CD4-positive, alpha-beta T cell treated with Interleukin-10 for 1 hour (primary cell): ENCODE measurements around the gene EXOG.

Source experiments
- DNase-seq: peaks from one replicate; pipeline ENCODE4 v3.0.0-alpha.2; 2020

The EXOG gene

DNA sequence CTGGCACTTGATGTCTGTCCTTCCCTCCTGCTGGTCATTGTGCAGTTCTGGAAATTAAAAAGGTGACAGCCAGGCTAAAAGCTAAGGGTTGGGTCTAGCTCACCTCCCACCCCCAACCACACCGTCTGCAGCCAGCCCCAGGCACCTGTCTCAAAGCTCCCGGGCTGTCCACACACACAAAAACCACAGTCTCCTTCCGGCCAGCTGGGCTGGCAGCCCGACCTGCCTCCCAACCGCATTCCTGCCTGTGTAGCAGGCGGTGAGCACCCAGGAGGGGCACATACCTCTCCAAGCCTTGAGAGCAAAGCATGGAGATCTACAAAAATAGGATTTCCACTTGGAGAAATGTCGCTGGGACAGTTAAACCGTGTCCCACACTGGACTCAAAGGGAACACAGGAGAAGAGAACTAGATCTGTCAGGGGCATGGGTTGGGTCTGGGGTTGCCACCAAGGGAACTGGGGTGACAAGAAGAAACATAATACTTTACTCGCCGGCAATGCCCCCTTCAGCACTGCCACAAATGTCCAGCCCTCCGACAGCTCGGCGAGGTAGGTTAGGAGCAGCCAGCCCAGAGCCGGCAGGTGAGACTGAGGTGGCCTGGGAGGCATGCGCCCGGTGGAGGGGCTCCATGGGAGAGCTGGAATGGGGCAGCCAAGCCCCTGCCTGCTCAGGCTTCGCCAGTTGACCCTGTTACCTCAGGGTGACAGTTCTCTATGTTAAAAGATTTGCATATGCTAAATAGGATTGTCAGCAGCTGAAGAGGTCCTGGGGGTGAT is 52.2 kb downstream of the EXOG start:
- DNase-seq: no peak

DNA sequence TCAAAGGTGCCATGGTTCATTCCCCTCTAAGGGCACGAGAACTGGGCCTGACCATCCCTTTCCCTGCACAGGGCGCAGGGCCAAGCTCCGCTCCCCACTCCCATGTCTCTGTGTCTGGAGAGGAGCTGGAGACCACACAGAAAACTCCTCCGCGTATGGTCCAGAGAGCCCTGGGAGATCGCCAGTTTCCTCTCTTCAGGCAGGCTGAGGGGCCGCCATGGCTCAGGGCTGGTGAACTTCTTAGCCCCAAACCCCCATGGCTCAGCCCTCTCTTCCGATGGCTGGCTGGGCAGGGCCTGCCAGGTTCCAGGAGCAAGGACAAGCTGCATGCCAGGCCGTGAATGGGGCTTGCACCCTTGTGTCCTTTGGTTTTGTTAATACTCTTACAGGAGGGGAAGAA is 52.9 kb downstream of the EXOG start:
- no peak for DNase-seq

DNA sequence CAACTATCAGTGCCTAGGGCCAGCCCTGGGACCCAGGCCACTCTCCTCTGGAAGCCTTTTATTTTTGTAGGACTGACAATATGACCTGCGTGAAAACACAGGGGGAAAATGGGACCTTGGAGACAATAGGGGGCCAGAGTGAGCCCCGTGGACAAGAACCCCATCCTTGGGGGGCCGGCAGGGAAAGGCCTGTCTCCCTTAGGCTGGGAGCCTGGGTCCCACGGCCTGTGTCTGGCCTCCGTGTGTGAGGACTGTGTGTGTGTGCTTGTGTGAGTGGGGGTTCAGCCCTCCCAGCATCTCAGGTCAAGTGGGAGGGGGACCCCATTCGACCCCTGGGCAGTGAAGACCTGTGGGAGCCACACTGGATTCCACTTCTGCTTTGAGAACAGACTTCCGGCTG is 53.3 kb downstream of the EXOG start:
- no peak for DNase-seq

DNA sequence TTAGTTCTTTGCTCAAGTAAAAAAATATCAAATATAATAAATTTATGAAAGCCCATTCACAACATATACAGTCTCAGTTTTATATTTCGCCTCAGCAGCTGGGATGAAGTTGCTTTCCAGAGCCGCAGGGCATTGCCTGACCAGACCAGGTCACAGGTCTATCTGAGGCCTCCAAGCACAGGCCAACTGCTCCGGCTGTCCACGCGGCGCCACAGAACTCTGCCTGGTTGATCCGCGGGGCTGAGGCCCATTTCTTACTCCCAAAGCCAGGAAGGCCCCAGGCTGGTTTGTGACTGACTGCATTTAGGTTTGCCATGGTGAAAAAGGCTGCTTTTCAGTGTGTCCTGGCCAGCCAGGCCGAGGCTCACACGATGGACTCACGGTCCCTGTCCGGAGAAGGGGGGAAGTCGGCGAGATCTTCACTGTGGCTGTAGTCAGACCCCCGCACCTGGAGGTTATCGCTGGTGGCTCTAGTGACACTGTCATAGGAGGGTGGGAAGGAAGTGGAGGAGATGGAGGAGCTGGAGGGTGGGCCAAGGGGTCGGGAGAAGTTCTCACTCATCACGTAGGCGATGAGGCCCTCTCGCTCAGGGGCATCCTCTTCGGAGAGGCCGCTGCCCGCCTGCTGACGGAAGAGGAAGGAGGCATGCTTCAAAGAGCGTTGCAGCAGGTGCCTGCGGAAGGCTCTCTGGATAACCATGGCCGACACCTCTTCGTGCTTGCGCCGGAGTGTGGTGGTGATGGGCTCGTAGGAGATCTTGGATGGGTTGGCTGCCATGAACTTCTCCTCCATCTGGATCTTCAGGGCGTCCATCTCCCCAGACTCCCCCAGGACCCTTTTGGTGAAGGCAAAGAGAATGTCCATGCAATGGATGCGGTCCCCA is 54.1 kb downstream of the EXOG start:
- no peak for DNase-seq

DNA sequence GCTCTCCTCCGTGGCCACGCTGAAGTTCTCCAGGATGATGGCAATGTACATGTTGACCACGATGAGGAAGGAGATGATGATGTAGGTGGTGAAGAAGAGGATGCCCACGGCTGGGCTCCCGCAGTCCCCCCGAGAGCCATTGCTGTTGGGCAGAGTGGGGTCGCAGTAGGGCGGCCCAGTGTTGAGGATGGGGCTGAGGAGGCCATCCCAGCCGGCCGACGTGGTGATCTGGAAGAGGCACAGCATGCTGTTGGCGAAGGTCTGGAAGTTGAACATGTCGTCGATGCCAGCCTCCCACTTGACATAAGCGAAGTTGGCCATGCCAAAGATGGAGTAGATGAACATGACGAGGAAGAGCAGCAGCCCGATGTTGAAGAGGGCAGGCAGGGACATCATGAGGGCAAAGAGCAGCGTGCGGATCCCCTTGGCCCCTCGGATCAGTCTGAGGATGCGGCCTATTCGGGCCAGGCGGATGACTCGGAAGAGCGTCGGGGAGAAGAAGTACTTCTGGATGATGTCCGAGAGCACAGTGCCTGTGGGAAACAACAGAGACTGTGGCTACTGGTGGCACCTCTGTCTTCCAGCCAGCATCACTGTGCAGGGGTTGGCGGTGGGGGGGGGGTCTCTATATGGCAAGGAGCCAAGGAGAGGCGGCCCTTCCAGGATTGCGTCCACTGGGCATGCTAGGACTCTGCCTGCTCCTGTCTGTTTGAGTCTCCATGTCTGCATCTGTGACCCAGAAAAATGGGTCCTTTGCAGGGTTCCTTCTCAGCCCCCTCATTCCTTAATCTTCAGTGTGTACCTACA is 55.1 kb downstream of the EXOG start:
- no peak for DNase-seq

DNA sequence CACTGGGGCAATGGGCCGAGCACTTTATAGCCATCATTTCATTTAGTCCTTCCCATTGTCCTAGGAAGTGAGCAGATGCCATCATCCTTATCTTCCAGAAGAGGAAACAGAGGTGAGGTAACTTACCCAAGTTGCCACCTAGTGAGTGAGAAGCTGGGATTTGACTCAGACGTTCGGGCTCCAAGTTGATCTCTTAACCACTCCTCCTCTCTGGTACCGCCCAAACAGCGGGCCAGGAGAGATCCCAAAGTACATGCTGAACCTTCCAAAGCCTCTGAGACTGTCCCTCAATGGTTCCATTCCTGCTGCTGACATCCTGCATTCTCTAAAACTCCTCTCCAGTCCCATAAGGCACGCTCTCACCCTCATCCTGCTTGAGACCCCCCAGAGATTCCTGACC is 56.2 kb downstream of the EXOG start:
- no peak for DNase-seq

DNA sequence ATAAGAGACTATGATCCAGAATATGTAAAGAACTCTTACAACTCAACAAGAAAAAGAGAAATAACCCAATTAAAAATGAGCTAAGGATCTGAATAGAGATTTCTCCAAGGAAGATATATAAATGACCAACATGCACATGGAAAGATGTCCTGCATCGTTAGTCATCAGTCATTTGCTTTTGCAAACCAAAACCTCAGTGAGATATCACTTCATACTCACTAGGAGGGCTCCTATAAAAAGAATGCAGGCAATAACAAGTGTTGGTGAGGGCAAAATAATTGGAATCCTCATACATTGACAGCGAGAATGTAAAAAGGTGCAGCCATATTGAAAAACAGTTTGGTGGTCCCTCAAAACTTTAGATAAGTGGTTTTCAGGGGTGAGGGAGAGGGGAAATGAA is 56.9 kb downstream of the EXOG start:
- no peak for DNase-seq

DNA sequence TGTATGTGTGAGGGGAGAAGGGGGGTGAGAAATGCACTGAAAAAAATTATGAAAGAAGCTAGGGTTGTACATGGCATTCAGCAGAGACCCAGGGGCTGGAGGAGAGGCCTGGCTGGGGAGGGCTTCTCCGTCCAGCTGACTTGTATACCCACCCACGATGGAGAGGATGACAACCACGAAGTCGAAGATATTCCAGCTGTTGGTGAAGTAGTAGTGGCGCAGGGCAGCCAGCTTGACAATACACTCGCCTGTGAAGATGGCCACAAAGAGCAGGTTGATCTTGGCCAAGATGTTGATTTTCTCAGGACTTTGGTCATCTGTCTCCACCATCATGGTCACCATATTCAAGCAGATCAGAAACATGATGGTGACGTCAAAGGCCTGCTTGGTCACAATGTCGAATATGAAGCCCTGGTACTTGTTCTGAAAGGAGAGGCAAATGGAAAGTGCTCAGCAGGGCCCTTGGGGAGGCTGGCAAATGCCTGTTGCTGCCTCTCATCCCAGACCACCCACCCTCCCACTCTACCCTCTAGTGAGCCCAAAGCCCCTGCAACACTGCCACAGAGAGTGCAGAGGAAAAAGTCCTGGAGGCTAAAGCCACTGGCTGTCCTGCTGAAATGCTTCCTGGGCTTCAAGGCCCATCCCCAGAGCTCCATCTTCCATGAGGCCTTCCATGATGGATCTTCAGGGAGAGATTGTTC is 58.1 kb downstream of the EXOG start:
- DNase-seq: no peak

DNA sequence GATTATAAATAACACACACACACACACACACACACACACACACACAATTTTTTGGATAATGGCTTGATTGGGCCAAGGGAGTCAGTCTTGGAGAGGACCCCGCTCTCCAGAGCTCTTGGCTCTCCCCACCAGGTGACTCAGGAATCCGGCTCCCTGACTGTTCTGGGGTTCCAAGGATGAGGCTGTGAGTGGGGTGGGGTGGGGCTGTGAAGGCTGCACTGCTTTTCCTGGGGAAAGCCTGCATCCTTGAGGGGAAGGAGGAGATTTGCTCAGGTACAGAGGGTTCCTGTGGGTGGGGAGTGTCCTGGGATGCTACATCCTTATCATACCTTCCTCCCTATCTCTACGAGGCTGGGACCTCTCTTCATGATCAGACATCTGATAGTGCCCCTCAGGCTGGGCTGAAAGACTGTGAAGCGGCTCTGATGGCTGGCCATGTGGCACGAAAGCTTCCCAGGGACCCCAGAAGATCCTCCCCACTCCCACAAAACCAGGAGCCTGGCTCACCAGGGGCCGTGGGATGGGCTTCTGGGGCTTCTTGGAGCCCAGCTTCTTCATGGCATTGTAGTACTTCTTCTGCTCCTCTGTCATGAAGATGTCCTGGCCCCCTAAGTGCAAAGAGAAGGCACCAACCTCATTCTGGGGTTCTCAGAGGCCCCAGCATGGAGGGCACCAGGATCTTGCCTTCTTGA is 59.2 kb downstream of the EXOG start:
- DNase-seq: no peak

DNA sequence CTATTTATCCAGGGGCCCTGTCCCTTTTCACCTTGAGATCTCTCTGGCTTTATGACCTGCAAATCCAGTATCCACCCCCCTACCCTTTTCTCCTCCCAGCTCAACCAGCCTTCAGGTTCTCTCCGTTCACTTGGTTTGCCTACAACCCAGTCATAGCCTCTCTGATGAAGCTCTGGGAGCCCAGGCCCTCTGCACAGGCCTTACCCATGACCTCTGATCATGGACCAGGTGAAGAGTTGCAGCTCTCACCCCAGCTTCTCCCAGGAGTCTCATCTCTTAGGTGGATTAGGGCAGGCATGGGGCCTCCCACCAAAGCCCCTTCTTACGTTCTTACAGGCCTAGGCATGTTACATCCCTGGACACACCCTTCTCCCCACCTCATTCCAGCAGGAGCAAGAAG is 59.8 kb downstream of the EXOG start:
- no peak for DNase-seq

DNA sequence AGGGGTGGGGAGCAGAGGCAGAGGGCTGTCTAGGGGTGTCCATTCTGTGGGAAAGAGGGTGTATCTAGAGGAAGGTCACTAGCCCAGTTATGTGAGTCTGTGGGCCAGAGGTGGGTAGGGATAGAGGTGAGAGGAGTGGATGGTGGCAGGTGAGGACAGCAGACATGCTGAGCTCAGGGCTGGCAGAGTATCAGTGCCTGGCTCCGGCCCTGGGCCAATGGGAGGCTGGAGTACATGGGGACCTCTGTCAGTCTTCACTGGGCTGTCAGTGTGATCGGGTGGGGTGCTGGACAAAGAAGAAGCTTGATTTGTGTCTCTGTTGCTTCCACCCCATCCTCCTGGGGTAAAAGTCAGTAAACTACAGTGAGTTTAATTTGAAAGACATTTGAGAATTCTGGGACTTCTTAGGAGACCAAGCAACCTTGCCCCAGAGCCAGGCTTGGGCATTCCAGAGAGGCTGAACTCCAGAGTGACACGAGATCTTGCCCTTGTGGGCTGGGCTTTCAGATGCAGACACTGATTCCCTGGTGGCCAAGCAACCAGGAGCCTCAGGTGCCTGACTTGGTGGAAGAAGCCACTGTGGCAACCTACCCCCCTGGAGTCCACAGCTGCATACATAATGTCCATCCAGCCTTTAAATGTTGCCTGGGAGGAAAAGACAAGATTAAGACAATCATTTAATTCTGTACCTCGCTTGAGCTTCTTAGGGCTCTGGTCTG is 60.7 kb downstream of the EXOG start:
- no peak for DNase-seq

DNA sequence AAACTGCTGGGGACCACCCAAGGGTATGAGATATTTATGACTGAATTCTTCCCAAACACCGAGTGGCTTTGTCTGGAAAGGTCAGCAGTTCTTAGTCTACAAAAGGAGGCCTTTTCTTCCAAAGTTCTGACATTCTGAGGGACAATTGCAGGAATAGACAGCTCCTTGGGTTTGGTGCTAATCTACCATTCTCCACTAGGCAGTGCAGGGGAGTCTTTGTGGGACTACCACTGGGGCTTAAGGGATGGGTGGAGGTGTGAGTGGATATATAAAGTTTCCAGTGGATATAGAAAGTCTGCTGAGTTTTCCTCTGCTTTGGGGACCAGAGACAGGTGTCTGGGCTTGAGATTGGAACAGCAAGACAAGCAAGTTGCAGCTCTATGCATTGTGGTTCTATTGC is 62.7 kb downstream of the EXOG start:
- no peak for DNase-seq

DNA sequence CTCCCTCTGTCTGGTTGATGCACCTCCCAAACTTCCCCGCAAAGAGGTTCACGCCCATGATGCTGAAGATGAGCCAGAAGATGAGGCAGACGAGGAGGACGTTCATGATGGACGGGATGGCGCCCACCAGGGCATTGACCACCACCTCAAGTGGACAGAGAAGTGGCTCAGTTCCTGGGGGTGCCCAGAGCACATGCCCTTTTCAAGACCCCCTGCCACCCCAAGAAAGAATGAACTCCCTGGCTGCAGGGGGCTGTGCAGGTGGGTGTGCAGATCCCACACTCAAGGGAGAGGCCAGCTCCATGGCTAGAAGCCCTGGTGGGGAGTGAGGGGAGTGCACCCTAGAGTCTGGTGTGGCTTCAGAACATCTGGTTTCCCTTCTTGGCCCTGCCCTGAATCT is 64.1 kb downstream of the EXOG start:
- DNase-seq: no peak

DNA sequence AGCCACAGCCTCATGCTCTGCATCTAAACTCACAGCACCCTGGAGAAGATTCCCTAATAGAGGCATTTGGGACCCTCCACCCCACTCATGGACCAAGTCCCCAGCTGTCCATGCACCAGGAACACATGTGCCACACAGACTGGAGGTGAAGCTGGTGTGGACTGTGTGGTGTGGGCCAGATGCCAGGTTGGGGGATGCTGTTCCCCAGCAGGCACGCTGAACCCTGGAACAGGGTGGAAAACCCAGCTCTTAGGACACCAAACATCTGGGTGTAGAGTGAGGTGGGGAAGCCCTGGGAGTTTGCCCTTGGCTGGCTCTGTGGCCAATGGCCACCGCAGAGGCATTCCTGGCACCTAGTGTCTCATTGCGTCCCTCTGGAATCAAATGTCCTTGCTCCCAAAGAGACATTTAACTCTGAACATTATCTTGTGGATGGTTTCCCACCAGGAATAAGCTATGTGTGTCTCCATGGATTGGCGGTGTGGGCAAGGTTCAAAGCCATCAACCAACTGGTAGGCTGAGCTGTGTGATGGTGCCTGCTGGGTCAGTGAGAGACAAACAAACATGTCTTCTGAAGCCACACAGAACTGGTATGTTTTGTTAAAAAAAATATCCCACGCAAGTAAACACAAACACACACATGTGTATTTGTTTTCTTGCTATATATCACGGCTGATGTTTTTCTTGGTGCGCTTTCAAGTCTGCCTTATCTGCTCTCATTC is 65.0 kb downstream of the EXOG start:
- DNase-seq: no peak

DNA sequence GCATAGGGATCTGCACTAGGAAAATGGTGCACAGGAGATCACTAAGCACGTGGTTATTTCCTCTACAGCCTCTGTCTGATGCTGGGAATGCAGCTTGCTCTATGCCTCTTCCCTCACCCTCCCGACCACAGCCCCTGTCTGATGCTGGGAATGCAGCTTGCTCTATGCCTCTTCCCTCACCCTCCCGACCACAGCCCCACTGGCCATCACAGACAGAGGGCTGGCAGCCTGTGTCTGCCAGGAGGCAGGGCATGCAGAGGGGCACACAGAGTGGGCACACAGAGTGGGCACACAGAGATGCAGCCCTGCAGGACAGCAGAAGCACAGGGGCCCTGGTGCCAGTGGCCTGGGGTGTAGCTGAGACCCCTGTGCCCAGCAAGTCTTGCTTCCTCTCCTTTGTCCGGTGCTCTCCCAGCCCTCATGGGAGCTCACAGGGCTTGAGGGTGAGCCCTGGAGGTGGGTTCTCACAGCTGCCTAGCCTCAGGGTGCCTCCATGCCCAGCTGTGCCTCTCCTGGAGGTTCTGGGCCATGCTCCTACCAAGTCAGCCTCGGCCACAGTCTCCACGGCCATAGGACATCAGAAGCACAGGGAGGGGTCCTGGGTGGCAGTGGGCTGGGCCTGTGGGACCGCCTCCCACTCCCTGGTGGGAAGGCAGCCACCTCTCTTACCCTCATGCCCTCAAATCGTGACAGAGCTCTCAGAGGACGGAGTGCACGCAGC is 65.8 kb downstream of the EXOG start:
- no peak for DNase-seq

DNA sequence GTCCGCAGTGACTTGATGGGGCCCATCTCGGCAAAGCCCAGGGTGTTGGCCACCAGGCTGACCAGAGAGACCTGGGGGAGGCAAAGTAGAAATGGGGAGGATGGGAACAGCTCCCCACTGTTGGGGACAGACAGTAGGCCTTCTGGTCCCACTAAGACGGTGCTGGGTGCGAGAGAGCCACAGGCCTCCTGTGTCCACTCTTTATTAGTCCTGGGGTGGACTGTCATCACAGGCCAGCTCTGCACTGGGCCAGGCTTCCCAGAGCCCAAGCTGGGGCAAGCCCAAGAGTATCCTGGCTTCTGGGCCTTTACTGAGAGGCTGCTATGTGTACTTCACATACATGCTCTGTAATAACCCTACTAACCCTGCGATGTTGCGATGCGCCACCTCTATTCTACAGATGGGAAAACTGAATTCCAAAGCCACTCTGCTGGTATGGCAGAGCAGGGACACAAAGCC is 66.4 kb downstream of the EXOG start:
- no peak for DNase-seq

DNA sequence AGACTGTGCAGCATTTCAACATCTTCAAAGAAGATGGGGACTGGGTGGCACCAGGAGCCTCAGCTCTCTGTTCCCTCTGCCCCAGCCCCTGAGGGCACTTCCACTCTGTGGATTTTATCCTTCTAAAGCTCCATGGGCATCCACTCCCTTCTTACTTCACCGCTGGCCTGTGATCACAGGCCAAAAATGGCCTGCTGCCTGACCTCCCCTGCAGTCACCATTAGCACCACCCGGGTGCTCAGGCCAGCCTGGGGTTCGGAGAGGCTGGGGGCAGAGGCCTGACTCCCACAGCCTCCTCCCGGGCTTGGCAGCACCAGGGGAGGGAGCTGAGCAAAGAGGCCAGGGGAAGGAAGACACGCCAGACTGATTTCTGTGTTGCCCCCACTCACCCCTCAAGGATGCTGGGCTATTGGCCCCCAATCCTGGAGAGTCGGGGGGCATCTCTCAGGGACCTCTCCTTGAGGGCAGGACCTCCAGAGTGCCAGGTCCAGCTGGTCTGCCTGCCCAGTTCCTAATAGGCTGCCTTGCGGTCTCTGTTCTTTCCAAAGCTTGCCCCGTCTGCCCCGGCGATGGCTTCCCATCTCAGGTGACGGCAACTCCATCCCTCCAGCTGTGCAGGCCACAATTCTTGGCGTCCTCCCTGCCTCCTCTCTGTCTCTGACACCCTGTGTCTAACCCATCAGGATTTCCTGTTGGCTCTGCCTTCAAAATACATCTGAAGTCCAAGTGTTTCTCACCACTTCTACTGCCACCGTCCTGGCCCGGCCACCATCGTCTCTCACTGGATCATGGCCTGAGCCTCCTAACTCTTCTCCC is 67.1 kb downstream of the EXOG start:
- no peak for DNase-seq

DNA sequence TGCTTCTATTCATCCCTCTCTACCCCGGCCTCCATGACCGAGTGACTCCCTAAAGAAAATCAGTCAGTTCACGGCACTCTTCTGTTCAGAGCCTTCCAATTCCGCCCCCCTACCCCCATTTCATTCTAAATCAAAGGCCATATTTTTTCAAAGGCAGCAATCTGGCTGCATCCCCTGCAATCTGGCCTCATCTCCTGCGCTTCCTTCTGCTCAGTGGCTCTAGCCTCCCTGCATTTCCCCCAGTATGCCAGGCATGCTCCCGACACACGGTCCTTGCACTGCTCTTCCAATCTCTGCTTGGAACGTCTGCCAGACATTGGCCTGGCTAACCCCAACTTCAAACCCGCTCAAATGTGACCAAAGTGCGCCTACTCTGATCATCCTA is 67.7 kb downstream of the EXOG start:
- DNase-seq: no peak
